SK-N-MC (cell line): ENCODE measurements around the gene NXN.

Experiments
- DNase-seq: peaks from one replicate; pipeline ENCODE4 v3.0.0-alpha.2; 2011; ENCODE audit warnings: low read depth, low spot score
- H3K27ac ChIP-seq: fragments of 200-600 bp; sonication (generic); 2 replicates; pipeline ENCODE4 v1.5.1; 2016; ENCODE audit warnings: mixed run types
- H3K36me3 ChIP-seq: fragments of 200-600 bp; sonication (generic); 2 replicates; pipeline ENCODE4 v1.6.1; 2017; ENCODE audit warnings: antibody characterized with exemption, low read length, mixed read lengths; ENCODE audit not compliant: insufficient read depth
- H3K4me3 ChIP-seq: fragments of 200-600 bp; sonication (generic); 2 replicates; pipeline ENCODE4 v1.5.1; 2016
- H3K9ac ChIP-seq: fragments of 200-600 bp; sonication (generic); 2 replicates; pipeline ENCODE4 v1.8.0; 2017; ENCODE audit warnings: mixed run types, mixed read lengths; ENCODE audit not compliant: insufficient read length
- H3K9me3 ChIP-seq: fragments of 200-600 bp; sonication (generic); 2 replicates; pipeline ENCODE4 v1.6.1; 2017; ENCODE audit warnings: low read depth, mild to moderate bottlenecking, antibody characterized with exemption, low read length, moderate library complexity, mixed read lengths
- EZH2 ChIP-seq: fragments of 200-600 bp; sonication (generic); IDR thresholded peaks from one replicate; pipeline ENCODE4 v1.6.1; 2017; ENCODE audit warnings: antibody characterized with exemption
- FOXP2 ChIP-seq: optimal IDR thresholded peaks from 2 replicates; pipeline ENCODE3; 2011; ENCODE audit warnings: mild to moderate bottlenecking, moderate library complexity; ENCODE audit not compliant: insufficient read depth; ENCODE audit errors: extremely low read length, control extremely low read depth
- POLR2AphosphoS5 ChIP-seq: IDR thresholded peaks from 2 replicates; pipeline ENCODE4 v1.6.1; 2012; ENCODE audit warnings: mild to moderate bottlenecking, low read depth, low read length, borderline replicate concordance

NXN gene

DNA sequence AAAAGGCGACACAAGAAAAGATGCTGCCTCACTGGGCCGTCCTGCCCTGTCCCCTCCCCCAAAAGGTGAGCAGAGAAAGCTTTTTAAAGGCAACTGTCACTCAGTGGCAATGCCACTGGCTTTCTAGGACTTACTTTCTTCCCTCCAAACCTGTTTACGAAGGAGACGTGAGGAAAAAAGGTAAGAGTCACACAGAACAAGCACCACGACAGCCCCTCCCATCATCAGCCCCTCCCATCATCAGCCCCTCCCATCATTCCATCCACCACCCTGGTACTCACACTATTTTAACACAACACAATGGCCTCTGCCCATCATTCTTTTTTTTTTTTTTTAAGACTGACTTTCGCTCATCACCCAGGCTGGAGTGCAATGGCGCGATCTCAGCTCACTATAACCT lies 77.1 kb downstream of the NXN start:
- H3K9me3 ChIP-seq = no peaks in the 10 kb centered on the region

DNA sequence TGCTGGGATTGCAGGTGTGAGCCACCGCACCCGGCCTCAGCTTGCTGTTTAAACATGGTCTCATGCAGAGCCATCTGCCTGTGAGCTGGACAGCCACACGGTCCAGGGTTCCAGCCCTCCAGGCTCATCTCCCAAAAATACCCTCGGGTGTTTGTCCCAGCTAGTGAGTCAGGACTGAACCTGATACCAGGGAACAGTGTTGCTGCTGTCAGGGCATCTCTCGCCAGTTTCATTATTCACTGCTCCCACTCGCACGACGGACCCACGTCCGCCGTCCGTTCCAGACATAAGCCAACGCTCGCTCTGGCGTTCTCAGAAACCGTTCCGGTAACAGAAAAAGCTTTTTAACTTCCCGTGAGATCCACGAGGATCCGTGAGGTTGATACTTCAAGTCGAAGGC lies 77.6 kb downstream of the NXN start:
- no peak for TF ChIP-seq EZH2
- no peak for TF ChIP-seq FOXP2
- TF ChIP-seq POLR2AphosphoS5 = no peak
- H3K27ac ChIP-seq = no peak overlapping the region

More for the DNA sequence above, 77.1 kb downstream of the NXN start:
- H3K27ac ChIP-seq = no peak overlapping the region
- no peak for TF ChIP-seq POLR2AphosphoS5
- TF ChIP-seq EZH2 = no peak
- TF ChIP-seq FOXP2 = no peak
- no peaks in the 10 kb centered on the region for H3K36me3 ChIP-seq
- H3K9ac ChIP-seq = no peak overlapping the region
- DNase-seq = no peak
- H3K4me3 ChIP-seq = no peak overlapping the region

DNA sequence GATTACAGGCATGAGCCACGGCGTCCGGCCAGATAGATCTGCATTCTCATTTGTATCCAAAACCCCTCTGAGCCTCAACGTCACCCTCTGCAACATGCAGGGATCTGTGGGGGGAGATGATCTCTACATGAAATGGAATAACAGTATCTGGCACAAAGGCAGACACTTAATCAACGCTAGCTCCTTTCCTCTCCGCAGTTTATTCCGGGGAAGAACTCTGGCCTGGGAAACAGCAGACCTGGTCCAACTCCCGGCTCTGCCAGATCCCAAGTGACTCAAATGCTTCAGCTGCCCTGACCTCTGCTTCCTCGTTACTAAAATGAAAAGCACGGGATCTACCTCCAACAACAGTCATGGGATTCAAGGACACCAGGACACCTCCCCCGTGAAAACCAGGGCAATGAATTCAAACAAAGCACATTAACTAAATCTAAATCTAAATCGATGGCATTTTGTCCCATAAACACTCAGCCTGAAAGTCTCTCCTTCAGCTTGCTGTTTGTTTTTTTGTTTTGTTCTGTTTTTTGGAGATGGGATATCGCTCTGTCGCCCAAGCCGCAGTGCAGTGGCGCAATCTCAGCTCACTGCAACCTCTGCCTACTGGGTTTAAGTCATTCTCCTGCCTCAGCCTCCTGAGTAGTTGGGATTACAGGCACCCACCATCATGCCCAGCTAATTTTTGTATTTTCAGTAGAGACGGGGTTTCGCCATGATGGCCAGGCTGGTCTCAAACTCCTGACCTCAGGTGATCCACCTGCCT lies 78.2 kb downstream of the NXN start:
- Histone ChIP-seq H3K36me3 (no peaks in the 10 kb centered on the region), H3K9ac (no peak overlapping the region), H3K27ac (peak overlapping the region; percentile 8; the same call in 1 of the 2 replicates), H3K4me3 (no peak overlapping the region), H3K9me3 (no peaks in the 10 kb centered on the region)
- no peak for DNase-seq
- TF ChIP-seq FOXP2 (no peak), EZH2 (no peak), POLR2AphosphoS5 (no peak)

More for the DNA sequence above, 77.6 kb downstream of the NXN start:
- DNase-seq = no peak
- Histone ChIP-seq H3K9ac (no peak overlapping the region), H3K36me3 (no peaks in the 10 kb centered on the region), H3K4me3 (no peak overlapping the region), H3K9me3 (no peaks in the 10 kb centered on the region)

- H3K27ac ChIP-seq = no peak overlapping the region
- DNase-seq = no peak
- H3K9ac ChIP-seq = no peak overlapping the region
- no peaks in the 10 kb centered on the region for H3K36me3 ChIP-seq
- TF ChIP-seq POLR2AphosphoS5 = no peak
- no peak for TF ChIP-seq EZH2
- no peak for TF ChIP-seq FOXP2
- no peak overlapping the region for H3K4me3 ChIP-seq
- H3K9me3 ChIP-seq = no peaks in the 10 kb centered on the region
Measured at GRCh38 chr17:900336-900934, 79.1 kb downstream of the NXN start.

GRCh38 chr17:897970-898619 lies 81.5 kb downstream of the NXN start:
- no peak overlapping the region for H3K4me3 ChIP-seq
- H3K9me3 ChIP-seq = no peaks in the 10 kb centered on the region
- H3K36me3 ChIP-seq = no peaks in the 10 kb centered on the region
- no peak overlapping the region for H3K27ac ChIP-seq
- no peak overlapping the region for H3K9ac ChIP-seq
- no peak for TF ChIP-seq FOXP2
- no peak for TF ChIP-seq POLR2AphosphoS5
- no peak for TF ChIP-seq EZH2
- DNase-seq = no peak

DNA sequence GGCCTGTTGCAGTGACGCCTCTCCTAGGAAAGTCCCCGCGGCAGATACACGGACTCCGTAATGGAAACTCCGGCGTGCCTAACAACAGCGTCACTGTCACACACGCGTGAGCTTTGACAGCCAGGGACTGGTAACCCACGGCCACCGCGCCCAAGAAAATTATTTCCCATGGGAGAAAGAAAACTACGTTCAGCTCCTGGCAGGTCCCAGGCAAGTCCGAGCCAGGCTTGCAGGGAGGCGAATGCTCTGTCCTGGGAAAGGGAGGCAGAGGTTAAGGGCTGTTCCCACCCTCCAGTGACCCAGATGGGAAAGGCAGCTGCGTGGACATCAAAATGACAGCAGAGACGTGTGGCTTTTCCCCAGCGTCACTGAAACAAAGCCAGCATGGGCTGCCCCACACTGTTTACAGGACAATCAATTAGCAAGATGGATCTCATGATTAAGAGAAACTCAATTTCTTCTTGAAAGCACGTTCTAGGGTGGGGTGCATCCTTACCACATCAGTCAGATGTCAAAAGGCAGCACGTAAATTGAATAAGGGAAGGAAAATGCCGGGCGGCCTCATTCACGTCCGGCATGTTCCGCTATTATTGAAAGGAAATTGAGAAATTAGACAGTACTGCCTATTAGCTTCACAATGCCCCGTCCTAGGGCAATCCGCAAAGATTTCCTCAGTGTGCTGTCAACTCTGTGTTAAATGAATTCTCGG lies 82.5 kb downstream of the NXN start:
- Histone ChIP-seq H3K36me3 (no peaks in the 10 kb centered on the region), H3K4me3 (no peak overlapping the region), H3K9ac (no peak overlapping the region), H3K9me3 (no peaks in the 10 kb centered on the region), H3K27ac (no peak overlapping the region)
- TF ChIP-seq FOXP2 = no peak
- TF ChIP-seq EZH2 = no peak
- no peak for TF ChIP-seq POLR2AphosphoS5
- DNase-seq = no peak

- TF ChIP-seq FOXP2 (no peak), EZH2 (no peak), POLR2AphosphoS5 (no peak)
- Histone ChIP-seq H3K9ac (no peak overlapping the region), H3K36me3 (no peaks in the 10 kb centered on the region), H3K9me3 (no peaks in the 10 kb centered on the region), H3K27ac (no peak overlapping the region), H3K4me3 (no peak overlapping the region)
- DNase-seq = no peak
Measured at GRCh38 chr17:896454-896853, 83.1 kb downstream of the NXN start.

DNA sequence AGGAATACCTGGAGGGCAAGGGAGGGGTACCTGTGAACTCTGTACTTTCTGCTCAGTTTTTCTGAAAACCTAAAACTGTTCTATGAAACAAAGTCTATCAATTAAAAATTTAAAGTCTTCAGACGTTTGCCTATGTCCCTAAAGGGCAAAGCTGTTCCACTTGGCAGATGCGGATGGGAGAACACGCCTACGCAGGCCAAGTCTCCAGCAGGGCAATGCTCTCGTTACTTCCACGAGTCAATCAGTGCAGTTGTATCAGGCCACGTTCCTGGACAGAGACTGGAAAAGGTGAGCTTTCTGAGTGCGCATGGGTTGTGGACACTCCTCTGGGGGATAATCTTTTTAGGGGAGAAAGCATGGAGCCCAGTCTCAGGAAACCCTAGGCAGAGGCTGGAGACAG lies 86.6 kb downstream of the NXN start:
- Histone ChIP-seq H3K9ac (no peak overlapping the region), H3K9me3 (no peaks in the 10 kb centered on the region), H3K4me3 (no peak overlapping the region), H3K27ac (no peak overlapping the region), H3K36me3 (no peaks in the 10 kb centered on the region)
- TF ChIP-seq POLR2AphosphoS5 (no peak), EZH2 (no peak), FOXP2 (no peak)
- no peak for DNase-seq
